Measurements from ENCODE around the gene ALK. TPM values are rescaled to one million over a fixed set of nuclear protein-coding genes. Genes with fewer than 3 reads are reported as not detected.

Gene ALK
- total RNA-seq, 1 experiment from 2014 or later: 14.7 TPM

- H3K27ac ChIP-seq (ENCODE audit: low read depth, low read length, poor library complexity, severe bottlenecking): no peak overlapping the region
- no peaks in the 10 kb centered on the region for H3K36me3 ChIP-seq (ENCODE audit: insufficient read depth, low read length, poor library complexity, severe bottlenecking)
- no peaks in the 10 kb centered on the region for H3K9me3 ChIP-seq (ENCODE audit: low read depth, low read length, poor library complexity, severe bottlenecking)
- H3K4me3 ChIP-seq (ENCODE audit: low read depth, low read length, poor library complexity, severe bottlenecking): no peak overlapping the region
- no peak for TF ChIP-seq EZH2 (IDR thresholded peaks at IDR 0.05; ENCODE audit: borderline replicate concordance, low read depth, low read length, poor library complexity, severe bottlenecking)
- TF ChIP-seq CTCF (conservative IDR thresholded peaks at IDR 0.05; ENCODE audit: low read depth, low read length): no peak
- H3K4me1 ChIP-seq (ENCODE audit: insufficient read depth, low read length, poor library complexity, severe bottlenecking): no peaks in the 10 kb centered on the region
- intact Hi-C loops (cut with micrococcal nuclease; ENCODE audit: unreplicated experiment): no loop called here
- ChIA-PET POLR2A (ENCODE audit: low non-redundant PET) (no interaction called here), CTCF (no interaction called here)
- H3K27me3 ChIP-seq (replicated peaks; ENCODE audit: insufficient read depth, low read depth, low read length, poor library complexity): no peaks in the 10 kb centered on the region
- DNase-seq (ENCODE audit: low spot score): no peak
- no TSS peak for BruUV-seq (replicated peaks)
Observed at GRCh38 chr2:29640360-29640759, 281.0 kb downstream of the ALK start.

- TF ChIP-seq CTCF (conservative IDR thresholded peaks at IDR 0.05; ENCODE audit: low read depth, low read length) (no peak), EZH2 (IDR thresholded peaks at IDR 0.05; ENCODE audit: borderline replicate concordance, low read depth, low read length, poor library complexity, severe bottlenecking) (no peak)
- intact Hi-C loops (cut with micrococcal nuclease; ENCODE audit: unreplicated experiment): no loop called here
- Histone ChIP-seq H3K4me3 (ENCODE audit: low read depth, low read length, poor library complexity, severe bottlenecking) (no peak overlapping the region), H3K27me3 (replicated peaks; ENCODE audit: insufficient read depth, low read depth, low read length, poor library complexity) (no peaks in the 10 kb centered on the region), H3K36me3 (ENCODE audit: insufficient read depth, low read length, poor library complexity, severe bottlenecking) (no peaks in the 10 kb centered on the region), H3K27ac (ENCODE audit: low read depth, low read length, poor library complexity, severe bottlenecking) (no peak overlapping the region), H3K9me3 (ENCODE audit: low read depth, low read length, poor library complexity, severe bottlenecking) (no peaks in the 10 kb centered on the region), H3K4me1 (ENCODE audit: insufficient read depth, low read length, poor library complexity, severe bottlenecking) (no peaks in the 10 kb centered on the region)
- ChIA-PET CTCF (no interaction called here), POLR2A (ENCODE audit: low non-redundant PET) (no interaction called here)
- no peak for DNase-seq (ENCODE audit: low spot score)
- no TSS peak for BruUV-seq (replicated peaks)
Observed at GRCh38 chr2:29638641-29639040, 282.7 kb downstream of the ALK start.

GRCh38 chr2:29634916-29635315 is 286.5 kb downstream of the ALK start:
- H3K27me3 ChIP-seq (replicated peaks; ENCODE audit: insufficient read depth, low read depth, low read length, poor library complexity): no peaks in the 10 kb centered on the region
- ChIA-PET POLR2A (ENCODE audit: low non-redundant PET) (no interaction called here), CTCF (no interaction called here)
- DNase-seq (ENCODE audit: low spot score): no peak
- H3K4me1 ChIP-seq (ENCODE audit: insufficient read depth, low read length, poor library complexity, severe bottlenecking): no peaks in the 10 kb centered on the region
- H3K36me3 ChIP-seq (ENCODE audit: insufficient read depth, low read length, poor library complexity, severe bottlenecking): no peaks in the 10 kb centered on the region
- intact Hi-C loops (cut with micrococcal nuclease; ENCODE audit: unreplicated experiment): no loop called here
- no peak for TF ChIP-seq CTCF (conservative IDR thresholded peaks at IDR 0.05; ENCODE audit: low read depth, low read length)
- TF ChIP-seq EZH2 (IDR thresholded peaks at IDR 0.05; ENCODE audit: borderline replicate concordance, low read depth, low read length, poor library complexity, severe bottlenecking): no peak
- H3K4me3 ChIP-seq (ENCODE audit: low read depth, low read length, poor library complexity, severe bottlenecking): no peak overlapping the region
- BruUV-seq (replicated peaks): no TSS peak
- no peaks in the 10 kb centered on the region for H3K9me3 ChIP-seq (ENCODE audit: low read depth, low read length, poor library complexity, severe bottlenecking)
- no peak overlapping the region for H3K27ac ChIP-seq (ENCODE audit: low read depth, low read length, poor library complexity, severe bottlenecking)

Data from A673 (cell line).